Activated B cell treated with CpG ODN at 0.5 μM for 24 hours (primary cell): ENCODE measurements around the gene HLCS. TPM values are rescaled to one million over a fixed set of nuclear protein-coding genes. Genes with fewer than 3 reads are reported as not detected.

Source experiments
- ATAC-seq: fragments of 200-7000 bp; cut with Tn5 transposase; one replicate; pipeline ENCODE4 v1.10.0; 2021; ENCODE audit warnings: low read depth, mild to moderate bottlenecking, moderate library complexity
- CTCF ChIA-PET: fragments of 350-600 bp; sonication (Branson Sonifier 250); formaldehyde crosslinking; loops from one replicate; lab custom pipeline; 2021; ENCODE audit warnings: antibody characterized with exemption; lab: Charles Lee
- POLR2A ChIA-PET: fragments of 350-600 bp; sonication (Branson Sonifier 250); formaldehyde crosslinking; loops from one replicate; lab custom pipeline; 2021; ENCODE audit warnings: antibody characterized with exemption; lab: Charles Lee
- DNase-seq: peaks from one replicate; pipeline ENCODE4 v3.0.0; 2022
- H3K27ac Mint-ChIP-seq: one replicate; pipeline ENCODE4 v1.8.0; 2020; ENCODE audit warnings: mixed read lengths
- H3K27me3 Mint-ChIP-seq: one replicate; pipeline ENCODE4 v1.8.0; 2021; ENCODE audit warnings: mixed read lengths
- H3K36me3 Mint-ChIP-seq: one replicate; pipeline ENCODE4 v1.8.0; 2021; ENCODE audit warnings: low read depth, mixed read lengths
- H3K4me1 Mint-ChIP-seq: one replicate; pipeline ENCODE4 v1.8.0; 2021; ENCODE audit warnings: mixed read lengths
- H3K4me3 Mint-ChIP-seq: one replicate; pipeline ENCODE4 v1.8.0; 2020; ENCODE audit warnings: mild to moderate bottlenecking, mixed read lengths
- H3K9me3 Mint-ChIP-seq: one replicate; pipeline ENCODE4 v1.8.0; 2020; ENCODE audit warnings: mixed read lengths
- CTCF ChIP-seq: fragments of 200-600 bp; IDR thresholded peaks from one replicate; pipeline ENCODE4 v1.8.0; 2022; ENCODE audit warnings: antibody characterized with exemption, mild to moderate bottlenecking
- intact Hi-C: fragments of 100-400 bp; cut with micrococcal nuclease; formaldehyde crosslinking; loops from one replicate; pipeline ENCODE4 v1.15.1; 2024
- total RNA-seq: library from RNA; stranded (reverse); gene quantifications from 2 replicates; pipeline ENCODE4 v1.2.3, GENCODE V29; 2022

The HLCS gene
- total RNA-seq, 1 donor from 2014 or later: 10.6 TPM

GRCh38 chr21:36708286-36709029 is 258.0 kb downstream of the HLCS start:
- ATAC-seq (no peak), DNase-seq (no peak)
- POLR2A ChIA-PET: no interaction called here
- intact Hi-C loops: no loop called here
- Mint-ChIP-seq H3K4me1 (peaks cover 12% of the 10 kb centered on the region), H3K4me3 (no peak overlapping the region), H3K27me3 (peaks cover 67% of the 10 kb centered on the region), H3K9me3 (no peaks in the 10 kb centered on the region), H3K27ac (no peak overlapping the region), H3K36me3 (no peaks in the 10 kb centered on the region)
- TF ChIP-seq CTCF: no peak
- CTCF ChIA-PET: no interaction called here

- H3K27ac Mint-ChIP-seq: no peak overlapping the region
- DNase-seq: no peak
- no peak for ATAC-seq
- intact Hi-C loops: no loop called here
- no peaks in the 10 kb centered on the region for H3K36me3 Mint-ChIP-seq
- no peak overlapping the region for H3K4me3 Mint-ChIP-seq
- peaks cover 67% of the 10 kb centered on the region for H3K27me3 Mint-ChIP-seq
- H3K4me1 Mint-ChIP-seq: peaks cover 12% of the 10 kb centered on the region
- no peak for TF ChIP-seq CTCF
- ChIA-PET CTCF (no interaction called here), POLR2A (no interaction called here)
- H3K9me3 Mint-ChIP-seq: no peaks in the 10 kb centered on the region
Observed at GRCh38 chr21:36707763-36708285, 258.6 kb downstream of the HLCS start.

GRCh38 chr21:36706951-36707762 is 259.3 kb downstream of the HLCS start:
- ATAC-seq: no peak
- Mint-ChIP-seq H3K4me3 (no peak overlapping the region), H3K27me3 (peaks cover 67% of the 10 kb centered on the region), H3K27ac (no peak overlapping the region), H3K36me3 (no peaks in the 10 kb centered on the region), H3K4me1 (peaks cover 12% of the 10 kb centered on the region), H3K9me3 (no peaks in the 10 kb centered on the region)
- POLR2A ChIA-PET: no interaction called here
- DNase-seq: no peak
- CTCF ChIA-PET: no interaction called here
- no peak for TF ChIP-seq CTCF
- intact Hi-C loops: no loop called here

GRCh38 chr21:36706482-36706852 is 260.0 kb downstream of the HLCS start:
- ChIA-PET CTCF (no interaction called here), POLR2A (no interaction called here)
- H3K4me3 Mint-ChIP-seq: no peak overlapping the region
- no peak for TF ChIP-seq CTCF
- H3K36me3 Mint-ChIP-seq: no peaks in the 10 kb centered on the region
- intact Hi-C loops: no loop called here
- H3K4me1 Mint-ChIP-seq: peaks cover 16% of the 10 kb centered on the region
- no peaks in the 10 kb centered on the region for H3K9me3 Mint-ChIP-seq
- peaks cover 69% of the 10 kb centered on the region for H3K27me3 Mint-ChIP-seq
- DNase-seq (no peak), ATAC-seq (no peak)
- no peak overlapping the region for H3K27ac Mint-ChIP-seq
